SH-SY5Y (cell line): ENCODE measurements around the gene LRMDA.

Source experiments
- GATA2 ChIP-seq: IDR thresholded peaks from 2 replicates; pipeline ENCODE4 v1.6.1; 2011; ENCODE audit warnings: mild to moderate bottlenecking, low read depth, low read length
- GATA3 ChIP-seq: IDR thresholded peaks from 2 replicates; pipeline ENCODE4 v1.6.1; 2011; ENCODE audit warnings: low read depth, mild to moderate bottlenecking, low read length, moderate library complexity

LRMDA gene

DNA sequence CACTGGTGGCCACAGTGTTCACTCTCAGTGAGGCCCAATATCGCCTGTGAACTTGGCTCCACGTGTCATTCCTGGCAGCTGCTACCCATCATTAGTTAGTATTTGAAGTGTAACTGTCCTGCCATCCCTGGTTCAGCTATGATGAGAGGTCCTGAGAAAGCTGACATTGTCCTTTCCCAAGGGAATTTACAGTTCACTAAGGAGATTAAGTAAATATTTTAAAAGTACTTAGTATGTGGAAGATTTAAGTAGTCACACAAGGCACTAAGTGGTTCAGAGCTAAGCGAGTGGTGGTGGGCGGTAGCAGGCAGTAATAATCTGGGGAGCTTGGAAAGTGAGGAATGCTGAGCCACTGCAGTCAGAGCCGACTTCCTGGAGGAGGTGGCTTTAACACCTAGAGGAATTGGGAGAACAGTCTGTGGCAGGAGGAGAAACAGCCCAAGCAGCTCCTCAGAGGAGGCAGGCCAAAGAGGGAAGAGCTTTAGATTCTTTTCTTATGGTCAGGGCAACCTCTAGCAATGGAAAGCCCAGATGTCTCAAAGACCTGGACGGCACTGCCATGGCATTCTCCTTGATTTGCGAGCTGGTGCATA, 519.7 kb downstream of the LRMDA start:
- TF ChIP-seq GATA3 (no peak), GATA2 (no peak)

DNA sequence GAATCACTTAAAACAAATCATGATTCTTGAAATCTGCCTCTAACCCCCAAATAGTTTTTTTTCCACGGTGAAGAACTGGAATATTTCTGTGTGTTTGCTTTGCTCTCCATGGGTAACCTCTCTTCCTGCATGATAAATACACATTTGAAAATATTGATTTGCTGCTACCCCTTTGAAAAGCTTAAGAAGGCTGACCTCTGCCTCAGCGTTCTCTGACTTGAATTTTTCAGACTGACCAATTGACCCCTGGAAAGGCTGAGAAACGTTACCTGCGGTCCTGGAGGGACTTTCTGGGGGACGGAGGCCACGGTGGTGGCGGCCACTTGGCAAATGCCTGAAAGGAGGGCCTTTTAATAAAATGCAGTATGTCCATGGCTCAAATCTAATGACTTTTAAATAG, 520.2 kb downstream of the LRMDA start:
- TF ChIP-seq GATA2: no peak
- no peak for TF ChIP-seq GATA3

DNA sequence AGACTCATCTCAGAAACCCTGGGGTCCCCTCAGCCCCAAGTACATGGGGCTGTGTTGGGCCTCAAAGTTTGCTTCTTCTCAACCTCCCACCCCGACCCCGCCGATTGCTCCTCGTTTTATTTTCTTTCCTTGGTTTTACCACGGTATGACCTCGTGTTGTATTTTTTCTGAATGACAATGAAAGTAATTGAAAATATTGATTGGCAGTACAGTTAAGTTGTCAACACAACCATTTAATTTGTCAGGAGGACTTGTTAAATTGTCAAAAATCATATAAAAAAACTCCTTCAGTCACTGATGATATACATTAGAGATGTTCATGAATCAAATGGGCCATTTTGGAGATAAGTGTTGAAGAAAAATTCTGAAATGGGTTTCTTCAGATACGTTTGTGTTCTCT, 520.7 kb downstream of the LRMDA start:
- TF ChIP-seq GATA3 (no peak), GATA2 (no peak)

DNA sequence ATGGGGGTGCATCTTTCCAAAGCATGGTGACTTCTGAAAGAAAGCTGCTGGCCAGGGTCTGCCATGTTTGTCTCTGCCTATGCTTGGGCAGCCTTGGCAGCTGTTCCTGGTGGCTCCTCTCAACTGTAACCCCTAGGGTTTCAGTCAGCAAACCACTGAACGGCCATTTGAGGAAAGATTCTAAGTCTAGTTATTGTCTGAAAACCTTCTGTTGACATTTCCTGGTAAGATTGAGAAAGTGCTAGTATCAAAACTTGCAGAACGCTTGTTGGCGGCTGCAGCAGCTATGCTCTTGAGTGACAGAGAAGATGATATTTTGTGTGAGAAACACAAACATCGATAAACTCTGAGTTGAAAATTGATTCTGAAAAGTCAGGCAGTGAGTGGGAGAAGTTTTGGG, 523.1 kb downstream of the LRMDA start:
- TF ChIP-seq GATA3 (no peak), GATA2 (no peak)

DNA sequence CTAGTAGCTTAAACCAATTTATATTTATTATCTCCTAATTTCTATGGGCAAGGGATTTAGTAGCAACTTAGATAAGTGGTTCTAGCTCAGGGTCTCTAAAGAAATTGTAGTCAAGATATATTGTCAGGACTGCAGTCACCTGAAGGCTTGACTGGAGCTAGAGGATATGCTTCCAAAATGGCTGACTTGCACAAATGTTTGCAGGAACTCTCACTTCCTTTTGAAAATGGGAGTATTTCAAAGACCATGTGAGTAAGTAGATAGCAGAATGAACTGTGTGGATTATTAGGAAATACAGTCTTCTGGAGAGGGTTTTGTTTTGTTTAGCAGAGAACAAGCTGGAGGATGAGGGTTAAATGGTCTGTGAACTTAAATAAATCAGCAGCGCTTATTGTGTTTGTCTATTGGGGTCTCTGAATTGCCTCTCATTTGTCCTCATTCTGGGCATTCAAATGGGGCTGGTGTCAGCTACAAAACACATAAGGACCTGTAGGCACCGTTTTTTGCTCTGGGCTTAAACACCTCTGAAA, 524.6 kb downstream of the LRMDA start:
- TF ChIP-seq GATA3: no peak

DNA sequence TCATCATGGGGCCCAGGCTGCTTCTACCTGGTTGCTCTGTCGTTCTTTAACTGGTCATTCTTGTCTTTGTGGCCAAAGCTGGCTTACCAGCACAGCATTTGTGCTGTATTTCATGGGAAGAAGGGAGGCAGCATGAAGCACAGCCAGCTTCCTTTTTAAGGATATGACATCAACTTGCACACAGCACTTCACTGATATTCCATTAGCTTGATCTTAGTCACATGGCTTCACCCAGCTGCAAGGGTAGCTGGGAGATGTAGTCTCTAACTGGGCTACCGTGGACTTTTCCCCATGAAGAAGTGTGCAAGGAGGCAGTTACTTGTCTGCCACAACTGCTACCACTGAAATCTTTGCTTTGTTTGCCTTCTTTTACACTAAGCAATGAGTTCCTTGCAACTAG, 525.2 kb downstream of the LRMDA start:
- no peak for TF ChIP-seq GATA3
- TF ChIP-seq GATA2: no peak

DNA sequence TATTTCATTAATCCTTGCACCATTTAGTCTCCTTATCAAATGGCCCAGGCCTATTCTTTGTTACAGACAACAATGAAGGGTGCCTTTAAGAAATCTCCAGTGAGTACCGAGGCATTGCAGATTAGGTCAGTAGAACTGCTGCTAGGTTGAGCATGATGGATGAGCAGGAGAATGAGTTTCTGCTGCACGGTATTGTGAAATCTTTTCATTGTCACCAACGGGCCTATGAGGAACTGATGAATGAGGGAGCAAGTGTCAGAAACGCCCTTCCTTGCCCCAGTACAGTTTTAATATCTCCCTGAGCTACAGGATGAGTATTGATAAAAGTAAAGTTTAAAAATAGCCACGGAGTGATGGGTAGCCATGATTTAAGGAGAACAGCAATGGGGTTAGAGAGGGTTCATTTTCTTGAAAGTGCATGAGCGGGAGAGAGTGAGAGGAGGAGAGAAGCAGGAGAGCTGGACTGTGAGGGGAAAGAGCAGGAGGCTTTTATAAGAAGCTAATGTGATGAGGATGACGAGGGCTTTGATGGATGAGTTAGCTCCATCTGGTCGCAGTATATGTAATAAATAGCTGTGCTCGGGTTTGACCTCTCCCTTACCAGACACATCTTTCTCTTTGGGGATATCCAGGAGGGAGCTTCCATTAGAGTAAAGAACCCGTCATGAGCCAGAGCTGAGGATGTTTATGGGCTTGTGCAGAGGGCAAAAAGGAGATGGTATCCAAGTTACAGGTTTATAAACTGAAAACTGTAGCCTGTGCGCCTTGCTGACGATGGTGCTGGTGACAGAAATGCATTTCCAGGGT, 526.1 kb downstream of the LRMDA start:
- TF ChIP-seq GATA3 (no peak), GATA2 (no peak)

DNA sequence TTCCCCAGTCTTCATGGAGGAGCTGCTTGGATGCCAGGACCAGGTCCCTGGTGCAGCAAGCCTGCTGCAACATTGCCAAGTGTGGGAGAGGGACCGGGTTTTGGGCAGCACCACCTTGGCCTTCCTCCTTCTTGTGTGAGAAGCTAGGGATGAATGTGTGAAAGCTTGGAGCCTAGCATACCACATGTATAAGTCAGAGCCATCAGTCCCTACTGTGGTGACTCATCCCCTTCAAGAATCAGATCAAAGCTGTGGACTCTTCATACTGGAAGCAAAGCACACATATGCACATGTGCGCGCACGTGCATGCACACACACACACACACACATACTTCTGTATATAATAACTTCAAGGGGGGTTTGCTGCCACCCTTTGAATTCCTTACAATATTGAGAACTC, 527.8 kb downstream of the LRMDA start:
- no peak for TF ChIP-seq GATA3
- TF ChIP-seq GATA2: no peak

DNA sequence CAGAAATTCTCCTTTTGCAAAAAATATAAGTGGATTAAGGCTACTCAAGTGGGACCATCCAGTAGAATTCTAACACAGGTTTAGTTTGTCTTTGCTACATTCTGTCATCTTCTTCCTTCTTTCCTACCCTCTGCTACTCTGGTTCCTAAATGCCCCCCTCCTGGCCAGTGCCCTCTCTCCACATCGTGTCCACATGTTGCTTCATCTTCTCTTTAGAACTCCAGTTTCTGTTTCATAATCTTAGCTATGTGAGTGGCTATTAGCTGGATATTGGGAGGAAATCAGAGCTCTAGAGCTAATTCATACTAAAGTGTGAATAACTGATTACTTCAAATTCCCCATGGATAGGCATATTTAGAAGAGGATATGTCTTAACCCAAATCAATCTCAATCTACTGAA, 528.5 kb downstream of the LRMDA start:
- TF ChIP-seq GATA2 (no peak), GATA3 (no peak)

DNA sequence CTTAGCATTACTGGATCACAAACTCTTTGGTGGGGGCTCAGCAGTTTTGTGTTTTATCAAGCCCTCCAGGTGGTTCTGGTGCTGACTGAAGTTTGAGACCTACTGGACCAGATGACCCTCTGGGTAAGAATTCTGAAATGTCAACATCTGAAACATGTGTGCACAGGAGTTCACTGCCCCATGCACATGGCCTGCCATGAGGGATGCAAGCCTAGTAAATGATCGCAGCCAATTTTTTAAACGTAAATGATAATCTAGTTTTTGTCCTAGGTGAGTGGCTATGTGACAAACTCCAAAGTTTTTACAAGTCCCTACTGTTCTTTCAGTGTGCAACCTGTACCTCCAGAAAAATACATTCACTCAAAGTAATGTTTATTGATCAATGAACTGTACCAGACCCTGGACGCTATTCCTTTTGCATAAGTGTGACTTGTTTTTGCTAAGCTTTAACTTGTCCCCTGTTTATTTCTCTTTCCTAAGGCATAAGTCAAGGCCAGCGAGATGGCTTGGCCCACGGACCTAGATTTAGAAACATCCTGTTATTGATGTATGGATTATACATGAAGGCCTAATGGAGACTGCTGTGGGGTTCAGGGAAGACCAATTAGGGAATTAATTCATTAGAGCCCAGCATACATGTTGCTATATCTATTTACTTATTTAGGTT, 531.1 kb downstream of the LRMDA start:
- TF ChIP-seq GATA2 (no peak), GATA3 (no peak)

DNA sequence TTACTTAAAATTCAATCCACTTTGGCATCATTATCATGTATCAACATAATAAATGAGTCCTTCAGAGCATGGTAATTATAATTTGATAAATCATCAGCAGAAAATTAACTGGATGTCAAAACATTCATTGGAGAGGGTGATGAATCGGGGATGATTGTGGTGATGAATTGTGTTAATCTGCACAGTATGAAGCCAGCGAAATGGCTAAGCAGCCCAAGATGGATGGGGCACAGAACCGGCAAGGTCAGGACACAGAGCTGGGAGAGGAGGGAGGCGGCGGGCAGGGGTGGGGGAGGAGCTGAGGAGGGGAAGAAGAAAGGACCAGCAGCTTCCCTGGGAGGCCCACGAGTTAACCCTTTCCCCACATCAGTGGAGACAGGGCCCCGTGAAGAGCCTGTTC, 536.1 kb downstream of the LRMDA start:
- no peak for TF ChIP-seq GATA2
- no peak for TF ChIP-seq GATA3

DNA sequence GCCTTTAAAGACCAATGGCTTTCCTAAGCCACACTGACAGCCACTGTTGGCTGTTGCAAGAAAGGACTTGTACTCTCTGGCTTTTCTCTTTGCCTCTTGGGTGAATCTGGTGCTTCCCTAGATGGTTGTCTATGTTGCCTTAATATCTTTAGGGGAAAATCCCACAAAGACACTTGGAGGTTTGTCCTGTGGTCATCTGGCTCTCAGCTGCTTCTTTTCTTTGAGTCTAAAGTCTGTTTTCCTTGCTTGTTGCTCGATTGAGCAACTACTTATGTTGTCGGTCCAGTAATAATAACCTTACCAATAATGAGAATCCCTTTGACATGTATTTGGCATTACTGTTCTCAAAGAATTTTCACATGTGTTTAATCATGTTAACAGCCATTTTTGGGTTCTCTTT, 537.6 kb downstream of the LRMDA start:
- no peak for TF ChIP-seq GATA3
- no peak for TF ChIP-seq GATA2

DNA sequence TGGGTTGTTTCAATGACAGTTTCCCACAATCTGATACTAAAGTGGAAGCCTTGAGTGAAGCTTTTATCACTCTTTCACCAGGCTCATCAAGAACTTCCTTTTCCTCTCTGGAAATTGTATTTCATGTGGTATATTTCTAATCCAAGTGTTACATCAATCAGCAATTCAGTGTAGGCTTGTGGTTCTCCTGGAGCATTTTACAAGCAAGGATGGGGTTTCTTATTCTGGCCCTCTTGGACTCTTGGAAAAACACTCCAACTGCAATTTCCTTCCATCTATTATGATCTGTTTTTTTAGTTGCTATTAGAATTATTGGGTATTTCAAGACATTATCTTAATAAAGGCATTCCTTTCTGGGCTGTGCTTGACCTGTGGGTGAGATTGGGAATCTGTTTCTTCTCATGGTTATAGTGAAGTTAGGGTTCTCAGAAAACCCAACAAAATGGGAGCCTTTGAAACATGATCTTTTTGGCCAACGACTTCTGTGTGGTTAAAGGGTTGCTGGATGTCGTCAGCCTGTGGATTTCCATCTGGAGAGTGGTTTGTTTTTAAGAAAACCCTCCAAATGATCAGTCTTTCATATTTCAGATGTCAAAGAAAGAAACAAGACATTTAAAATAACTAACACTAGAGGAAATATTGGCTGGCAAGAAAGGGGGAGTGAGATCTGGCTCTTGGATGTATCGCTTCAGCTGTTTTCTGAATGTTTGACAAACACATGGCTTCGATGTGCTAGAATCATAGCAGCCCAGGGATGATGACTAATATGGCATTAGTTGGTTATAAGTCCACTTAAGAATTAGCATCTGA, 540.2 kb downstream of the LRMDA start:
- TF ChIP-seq GATA3 (no peak), GATA2 (no peak)
